Stimulated activated CD4-positive, alpha-beta T cell treated with anti-CD3 and anti-CD28 coated beads, Interleukin-12 subunit alpha, Interleukin-12 subunit beta, amount 100 ng/mL, for 48 hours (primary cell): ENCODE data around the gene ASF1B.
"Not testable (repeated sequence)": the region's sequence is repeated elsewhere in the genome, so short reads cannot be mapped to it uniquely, and the experiment has no call there.

ENCODE experiments used
- DNase-seq, 3 donors: peaks; one replicate each; pipeline ENCODE4 v3.0.0-alpha.2; 2020; ENCODE audit warnings: low read depth in 2 of 3, low spot score in 1 of 3

ASF1B gene

GRCh38 chr19:14160017-14160703 is 23.8 kb upstream of the ASF1B start:
- no peak for DNase-seq

DNA sequence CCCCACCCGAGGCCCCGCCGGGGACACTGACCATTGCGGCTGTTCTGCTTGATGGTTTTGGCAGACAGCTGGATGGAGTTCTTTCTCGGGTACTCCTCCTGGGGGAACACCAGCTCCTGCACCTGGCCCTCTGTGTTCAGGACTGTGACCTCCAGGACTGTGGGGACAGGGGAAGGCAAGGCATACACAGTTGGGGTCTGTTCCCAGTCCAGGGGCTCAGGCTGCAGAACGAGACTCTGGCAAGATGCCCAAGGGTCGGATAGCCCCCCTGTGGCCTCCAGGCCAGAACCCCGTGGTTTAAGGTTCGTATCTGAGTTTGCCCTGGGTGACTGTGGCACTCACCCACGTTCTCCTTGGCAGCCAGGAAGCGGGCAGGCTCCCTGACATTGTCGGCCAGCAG is 22.7 kb upstream of the ASF1B start:
- no peak for DNase-seq

DNA sequence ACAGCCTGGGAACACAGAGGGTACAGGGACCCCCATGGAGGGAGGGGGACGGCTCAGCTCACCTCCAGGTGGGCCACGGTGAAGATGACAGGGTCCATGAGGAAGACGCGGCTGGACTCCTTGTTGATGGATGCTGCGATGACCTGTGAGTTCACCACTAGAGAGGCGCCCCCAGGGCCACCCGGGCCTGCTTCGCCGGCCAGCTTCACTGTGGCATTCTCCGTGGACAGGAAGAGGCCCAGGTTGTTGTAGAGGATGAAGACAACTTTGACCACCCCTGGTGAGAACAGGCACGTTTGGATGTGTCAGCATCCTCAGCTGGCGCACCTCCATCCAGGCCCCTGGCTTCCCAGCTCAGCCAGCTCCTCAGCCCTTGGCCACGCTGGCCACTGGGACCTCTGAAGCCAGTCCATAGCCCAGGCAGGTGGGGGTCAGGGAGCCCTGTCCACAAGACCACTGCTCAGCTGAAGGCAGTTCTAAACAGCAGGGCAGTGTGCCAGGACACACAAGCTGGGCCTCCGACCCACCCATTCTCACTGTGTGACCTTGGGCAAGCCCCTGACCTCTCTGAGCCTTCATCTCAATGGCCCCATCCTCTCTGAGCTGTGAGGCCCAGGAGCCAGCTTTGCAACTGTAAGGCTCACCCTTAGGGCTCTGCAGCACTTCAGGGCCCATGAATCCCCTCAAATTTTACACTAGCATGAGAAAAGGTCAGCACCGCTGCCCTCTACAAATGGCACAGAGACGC is 22.1 kb upstream of the ASF1B start:
- DNase-seq = no peak

GRCh38 chr19:14156971-14157717 is 20.8 kb upstream of the ASF1B start:
- no peak for DNase-seq

DNA sequence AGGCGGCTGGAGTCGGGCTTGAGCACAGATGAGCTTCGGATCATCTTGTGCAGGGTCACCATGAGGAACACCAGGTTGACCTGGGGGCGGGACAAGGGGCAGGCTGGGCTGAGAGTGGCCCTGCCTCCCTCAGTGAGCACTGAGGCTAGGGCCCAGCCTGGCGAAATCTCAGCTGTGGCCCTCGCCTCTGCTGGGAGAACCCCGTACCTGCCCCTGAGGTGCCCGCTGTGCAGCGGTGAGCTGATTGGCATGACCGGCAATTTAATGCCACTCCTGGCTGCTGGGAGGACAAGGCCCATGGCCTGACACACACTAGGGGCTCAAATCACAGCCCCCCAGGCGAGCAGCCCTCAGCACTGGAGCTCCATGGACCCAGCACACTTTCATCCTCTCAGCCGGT is 19.7 kb upstream of the ASF1B start:
- no peak for DNase-seq

DNA sequence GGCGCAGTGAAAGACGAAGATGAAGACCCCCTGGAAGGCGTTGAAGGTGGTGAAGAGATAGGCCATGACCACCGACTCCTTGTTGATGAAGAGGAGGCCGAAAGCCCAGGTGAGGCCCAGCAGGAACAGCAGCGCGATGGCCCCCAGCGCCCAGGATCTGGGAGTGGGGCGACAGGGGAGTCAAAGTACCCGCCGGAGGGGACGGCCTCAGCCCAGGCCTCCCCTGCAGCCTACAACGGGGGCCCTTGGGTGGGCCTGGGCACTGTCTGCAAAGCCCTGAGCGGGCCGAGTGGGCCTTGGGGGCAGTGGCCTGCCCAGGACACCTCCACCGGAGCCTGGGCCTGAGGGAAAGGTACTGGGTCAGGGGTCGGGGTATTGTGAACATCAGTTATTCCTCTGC is 19.0 kb upstream of the ASF1B start:
- no peak for DNase-seq

DNA sequence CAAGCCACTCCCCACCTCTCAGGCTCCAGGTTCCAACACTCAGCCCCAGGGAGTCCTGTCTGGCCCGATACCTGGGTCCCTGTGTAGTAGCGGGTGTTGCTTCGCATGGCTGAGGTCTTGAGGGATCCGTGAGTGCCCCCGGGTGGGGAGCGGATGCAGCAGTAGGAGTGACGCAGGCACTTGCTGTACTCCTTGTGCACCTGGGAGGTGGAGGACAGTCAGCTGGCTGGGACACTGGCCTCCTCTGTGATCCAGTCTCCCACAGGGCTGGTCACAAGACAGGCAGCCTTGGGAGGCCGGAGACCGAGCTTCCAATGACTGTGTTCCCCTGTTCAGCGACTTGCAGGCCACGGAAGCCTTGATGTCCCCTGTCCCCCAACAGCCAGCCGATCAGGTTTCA is 16.3 kb upstream of the ASF1B start:
- no peak for DNase-seq

GRCh38 chr19:14150770-14151661 is 14.6 kb upstream of the ASF1B start:
- no peak for DNase-seq

- no peak for DNase-seq
Measured at GRCh38 chr19:14150041-14150769, 13.8 kb upstream of the ASF1B start.

- peak in 1 of 3 donors; percentile 20 for DNase-seq
Measured at GRCh38 chr19:14149509-14149994, 13.2 kb upstream of the ASF1B start.

DNA sequence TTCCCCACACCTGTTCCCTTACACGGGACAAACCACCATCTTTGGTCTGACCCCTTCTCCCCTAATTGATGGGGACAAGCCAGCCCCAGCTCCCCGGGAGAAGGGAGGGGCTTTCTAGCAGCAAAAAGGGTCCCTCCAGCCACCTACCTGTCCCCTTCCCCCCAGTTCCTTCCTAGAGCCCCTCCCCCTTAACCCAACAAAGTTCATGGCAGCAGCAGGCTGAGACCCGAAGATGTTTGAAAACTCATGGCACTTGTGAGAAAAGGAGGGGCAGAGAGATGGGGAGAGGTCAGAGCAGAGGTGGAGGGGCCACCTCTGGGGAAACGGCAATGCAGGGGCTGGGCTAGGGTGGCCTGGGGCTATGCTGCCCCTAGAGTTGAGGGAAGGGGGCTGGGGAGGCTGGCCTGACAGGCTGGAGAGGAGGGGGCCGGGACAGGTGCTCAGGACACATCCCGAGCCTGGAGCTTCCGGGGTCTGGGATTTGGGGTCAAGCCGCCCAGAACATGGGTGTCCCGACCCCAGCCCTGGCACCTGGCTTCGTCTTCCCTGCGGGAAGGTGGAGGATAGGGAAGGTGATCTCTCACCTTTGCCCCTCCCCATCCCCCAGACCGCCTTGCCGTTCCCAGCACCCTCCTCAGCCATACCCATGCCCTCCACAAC is 12.5 kb upstream of the ASF1B start:
- DNase-seq = no peak

- peak in 2 of 3 donors; percentile 40 to 48 for DNase-seq
Measured at GRCh38 chr19:14147797-14148605, 11.6 kb upstream of the ASF1B start.

GRCh38 chr19:14146789-14147216 is 10.4 kb upstream of the ASF1B start:
- DNase-seq = no peak

DNA sequence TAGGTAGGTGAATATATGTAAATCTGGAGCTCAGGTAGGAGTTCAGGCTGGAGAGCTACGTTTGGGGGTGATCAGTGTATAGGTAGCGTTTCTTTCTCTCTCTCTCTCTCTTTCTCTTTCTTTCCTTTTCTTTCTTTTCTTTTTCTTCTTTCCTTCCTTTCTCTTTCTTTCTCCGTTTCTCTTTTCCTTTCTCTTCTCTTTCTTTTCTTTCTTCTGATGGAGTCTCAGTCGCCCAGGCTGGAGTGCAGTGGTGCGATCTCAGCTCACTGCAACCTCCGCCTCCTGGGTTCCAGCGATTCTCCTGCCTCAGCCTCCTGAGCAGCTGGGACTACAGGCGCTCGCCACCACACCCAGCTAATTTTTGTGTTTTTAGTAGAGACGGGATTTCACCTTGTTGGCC is 9.8 kb upstream of the ASF1B start:
- not testable (repeated sequence) for DNase-seq

DNA sequence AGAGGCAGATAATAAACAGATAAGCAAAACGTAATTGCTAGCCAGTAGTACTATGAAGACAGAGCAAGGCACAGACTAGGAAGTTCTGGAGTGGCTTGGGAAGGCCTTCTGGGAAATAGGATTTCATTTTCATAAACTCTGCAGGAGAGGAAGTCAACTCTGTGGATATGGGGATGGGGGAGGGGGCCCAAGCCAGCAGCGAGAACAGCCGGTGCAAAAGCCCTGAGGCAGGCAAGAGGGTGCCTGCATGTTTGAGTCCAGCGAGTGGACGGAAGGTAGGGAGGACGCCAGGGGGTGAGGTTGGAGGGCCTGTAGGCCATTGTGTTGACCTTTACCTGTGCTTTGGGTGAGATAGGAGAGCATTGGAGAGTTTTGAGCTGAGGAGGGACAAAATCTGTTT is 9.0 kb upstream of the ASF1B start:
- DNase-seq = no peak

GRCh38 chr19:14142262-14143190 is 6.1 kb upstream of the ASF1B start:
- no peak for DNase-seq

- no peak for DNase-seq
Measured at GRCh38 chr19:14141041-14141440, 4.7 kb upstream of the ASF1B start.

DNA sequence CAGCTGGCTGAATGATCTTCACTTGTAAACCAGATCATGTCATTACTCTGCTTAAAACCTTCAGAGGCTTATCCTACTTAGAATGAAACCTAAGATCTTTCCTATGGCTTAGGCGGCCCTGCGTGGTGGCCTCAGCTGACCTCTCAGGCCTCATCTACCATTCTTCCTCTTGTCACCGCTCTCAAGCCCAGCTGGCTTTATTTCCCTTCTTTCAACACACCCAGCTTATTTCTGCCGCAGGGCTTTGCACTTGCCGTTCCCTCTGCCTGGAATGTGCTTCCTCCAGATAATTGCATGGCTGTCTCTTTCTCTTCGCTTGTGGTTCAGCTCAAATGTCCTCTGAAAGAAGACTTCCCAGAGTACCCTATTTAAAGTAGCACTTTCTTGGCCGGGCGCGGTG is 3.6 kb upstream of the ASF1B start:
- DNase-seq = no peak
